ENCODE results near the gene GPRIN1. TPM values are rescaled to one million over a fixed set of nuclear protein-coding genes. Genes with fewer than 3 reads are reported as not detected.
A peak's percentile ranks its signal among the peaks of the same experiment; 100 is the strongest.

GPRIN1 gene
- total RNA-seq, 4 donors from 2014 or later = 0.16 to 1.1 (median 0.63) TPM

DNA sequence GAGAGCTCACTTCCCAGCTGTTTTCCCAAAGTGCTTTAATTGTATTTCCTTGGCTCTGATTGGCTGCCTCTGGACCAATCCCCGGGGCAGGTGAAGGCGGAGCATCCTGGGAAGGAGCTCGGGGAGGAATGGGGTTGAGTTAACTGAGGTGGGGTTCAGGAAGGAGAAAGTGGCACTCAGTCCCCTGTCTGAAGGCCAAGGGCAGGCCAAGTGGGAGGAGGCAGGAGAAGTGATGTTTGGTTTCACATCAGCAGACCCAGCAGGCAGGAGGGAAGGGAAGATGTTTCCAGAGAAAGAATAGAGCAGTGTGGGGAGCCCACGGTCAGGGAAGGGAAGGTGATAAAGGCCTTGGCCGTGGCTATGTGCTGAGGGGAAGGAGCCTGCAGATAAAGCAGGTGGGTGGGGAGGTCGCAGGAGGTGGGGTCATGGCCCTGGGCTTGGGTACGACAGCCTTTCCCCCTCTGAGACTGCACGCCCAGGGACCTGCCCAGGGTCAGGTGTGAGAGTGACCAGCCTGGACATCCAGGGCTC lies 40.5 kb upstream of the GPRIN1 start:
- H3K27me3 ChIP-seq = no peaks in the 10 kb centered on the region
- peaks cover 0 to 45% (median 12%) of the 10 kb centered on the region in 3 donors for H3K4me1 ChIP-seq
- 73 to 78% methylated on average over 4 to 7 of the region's 8 CpGs for WGBS, 2 donors (ENCODE audit: low coverage in 1 of 2)
- no peak overlapping the region for H3K4me3 ChIP-seq
- no peak for ATAC-seq
- peaks cover 0 to 31% of the 10 kb centered on the region in 2 donors for H3K36me3 ChIP-seq
- no peak overlapping the region for H3K27ac ChIP-seq
- TF ChIP-seq EP300 (IDR thresholded peaks at IDR 0.05) (no peak), POLR2A (IDR thresholded peaks at IDR 0.05) (no peak), POLR2AphosphoS5 (IDR thresholded peaks at IDR 0.05) (no peak)
- TF ChIP-seq, protein P1, sequence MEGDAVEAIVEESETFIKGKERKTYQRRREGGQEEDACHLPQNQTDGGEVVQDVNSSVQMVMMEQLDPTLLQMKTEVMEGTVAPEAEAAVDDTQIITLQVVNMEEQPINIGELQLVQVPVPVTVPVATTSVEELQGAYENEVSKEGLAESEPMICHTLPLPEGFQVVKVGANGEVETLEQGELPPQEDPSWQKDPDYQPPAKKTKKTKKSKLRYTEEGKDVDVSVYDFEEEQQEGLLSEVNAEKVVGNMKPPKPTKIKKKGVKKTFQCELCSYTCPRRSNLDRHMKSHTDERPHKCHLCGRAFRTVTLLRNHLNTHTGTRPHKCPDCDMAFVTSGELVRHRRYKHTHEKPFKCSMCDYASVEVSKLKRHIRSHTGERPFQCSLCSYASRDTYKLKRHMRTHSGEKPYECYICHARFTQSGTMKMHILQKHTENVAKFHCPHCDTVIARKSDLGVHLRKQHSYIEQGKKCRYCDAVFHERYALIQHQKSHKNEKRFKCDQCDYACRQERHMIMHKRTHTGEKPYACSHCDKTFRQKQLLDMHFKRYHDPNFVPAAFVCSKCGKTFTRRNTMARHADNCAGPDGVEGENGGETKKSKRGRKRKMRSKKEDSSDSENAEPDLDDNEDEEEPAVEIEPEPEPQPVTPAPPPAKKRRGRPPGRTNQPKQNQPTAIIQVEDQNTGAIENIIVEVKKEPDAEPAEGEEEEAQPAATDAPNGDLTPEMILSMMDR (IDR thresholded peaks at IDR 0.05) = no peak
- H3K9me3 ChIP-seq = no peaks in the 10 kb centered on the region

DNA sequence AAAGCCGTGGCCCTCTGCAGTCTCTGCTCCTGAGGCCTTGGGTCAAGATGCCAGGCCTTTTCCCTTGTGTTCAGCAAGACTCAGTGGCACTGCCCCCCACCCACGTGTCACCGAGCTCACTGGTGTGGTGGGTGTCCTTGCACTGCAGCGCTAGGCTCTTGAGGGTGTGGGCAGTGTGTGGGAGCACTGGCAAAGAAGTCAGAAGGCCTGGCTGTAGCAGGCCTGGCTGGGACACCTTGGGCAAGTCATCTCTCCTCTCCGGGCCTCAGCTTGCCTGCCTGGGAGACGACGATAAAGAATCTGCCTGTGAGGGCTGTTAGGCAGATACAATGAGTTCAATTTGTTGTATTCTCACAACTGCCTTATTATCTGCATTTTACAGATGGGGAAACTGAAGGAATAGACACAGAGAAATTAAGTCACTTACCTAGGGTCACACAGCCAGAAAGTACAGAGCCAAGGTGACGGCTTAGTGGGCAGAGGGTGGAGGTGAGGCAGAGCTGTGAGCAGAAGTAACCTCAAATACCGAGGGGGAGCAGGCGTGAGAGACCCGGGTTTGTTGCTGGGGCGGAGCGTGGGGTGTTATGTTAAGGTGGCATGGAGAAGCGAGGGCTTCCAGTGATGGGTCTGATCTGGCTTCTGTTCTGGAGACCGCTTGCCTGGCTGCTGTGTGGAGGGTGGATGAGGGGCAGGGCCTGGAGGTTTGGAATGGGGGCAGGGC lies 38.7 kb upstream of the GPRIN1 start:
- H3K27me3 ChIP-seq = no peaks in the 10 kb centered on the region
- no peak for ATAC-seq
- peak overlapping the region in 1 of 2 donors; percentile 65 for H3K4me3 ChIP-seq
- H3K9me3 ChIP-seq = no peaks in the 10 kb centered on the region
- peaks cover 0 to 14% of the 10 kb centered on the region in 2 donors for H3K36me3 ChIP-seq
- TF ChIP-seq EP300 (IDR thresholded peaks at IDR 0.05) = no peak
- TF ChIP-seq POLR2A (IDR thresholded peaks at IDR 0.05) = no peak
- TF ChIP-seq POLR2AphosphoS5 (IDR thresholded peaks at IDR 0.05) = no peak
- TF ChIP-seq, protein P1 (IDR thresholded peaks at IDR 0.05) = no peak
- H3K27ac ChIP-seq = peak overlapping the region in 3 of 4 donors; percentile 78 to 85 (median 80)
- 69 to 79% methylated on average over 7 to 8 of the region's 15 CpGs for WGBS, 2 donors (ENCODE audit: low coverage in 1 of 2)
- peaks cover 0 to 45% (median 12%) of the 10 kb centered on the region in 3 donors for H3K4me1 ChIP-seq

DNA sequence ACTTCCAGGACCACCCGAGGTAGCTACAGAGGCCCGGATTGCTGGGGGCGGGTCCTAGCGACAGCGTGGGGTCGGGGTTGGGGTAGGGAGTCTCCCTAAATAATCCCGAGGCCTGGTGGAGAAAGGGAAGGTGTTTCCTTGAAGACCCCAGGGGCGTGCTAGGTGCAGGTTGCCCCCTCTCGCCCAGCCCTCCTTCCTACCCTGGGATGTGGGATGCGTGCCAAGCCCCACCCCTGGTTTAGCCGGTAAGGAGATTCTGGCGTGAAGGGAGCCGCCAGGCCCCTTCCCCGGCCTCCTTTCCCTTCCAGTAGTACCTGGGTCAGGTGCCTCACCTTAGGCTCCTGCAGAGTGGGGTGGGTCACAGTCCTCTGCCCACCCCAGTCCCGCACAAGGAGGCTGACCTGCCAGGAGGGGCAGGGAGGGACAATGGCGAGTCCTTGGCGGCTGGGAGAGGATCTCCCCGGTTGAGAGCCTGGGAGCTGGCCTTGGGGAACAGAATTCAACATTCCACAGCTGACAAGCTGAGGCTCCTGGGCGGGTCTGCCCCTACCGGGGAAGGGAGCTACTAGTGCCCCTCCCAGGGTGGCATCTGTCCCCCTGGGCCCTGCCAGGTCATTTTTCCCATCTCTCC lies 38.0 kb upstream of the GPRIN1 start:
- peaks cover 3% of the 10 kb centered on the region for H3K27me3 ChIP-seq
- TF ChIP-seq POLR2AphosphoS5 (IDR thresholded peaks at IDR 0.05) (no peak), POLR2A (IDR thresholded peaks at IDR 0.05) (no peak), EP300 (IDR thresholded peaks at IDR 0.05) (no peak)
- TF ChIP-seq, protein P1 (IDR thresholded peaks at IDR 0.05) = no peak
- peak overlapping the region; percentile 49 to 65 for H3K4me3 ChIP-seq
- H3K36me3 ChIP-seq = peaks cover 0 to 7% of the 10 kb centered on the region in 2 donors
- no peak for ATAC-seq
- WGBS, 2 donors (ENCODE audit: low coverage in 1 of 2) = 20% methylated on average over 2 of the region's 20 CpGs; no CpG with 5 or more reads in 1 of the 2 donors
- H3K4me1 ChIP-seq = peaks cover 0 to 45% (median 12%) of the 10 kb centered on the region in 3 donors
- H3K27ac ChIP-seq = peak overlapping the region in 3 of 4 donors; percentile 78 to 85 (median 80)
- no peaks in the 10 kb centered on the region for H3K9me3 ChIP-seq

DNA sequence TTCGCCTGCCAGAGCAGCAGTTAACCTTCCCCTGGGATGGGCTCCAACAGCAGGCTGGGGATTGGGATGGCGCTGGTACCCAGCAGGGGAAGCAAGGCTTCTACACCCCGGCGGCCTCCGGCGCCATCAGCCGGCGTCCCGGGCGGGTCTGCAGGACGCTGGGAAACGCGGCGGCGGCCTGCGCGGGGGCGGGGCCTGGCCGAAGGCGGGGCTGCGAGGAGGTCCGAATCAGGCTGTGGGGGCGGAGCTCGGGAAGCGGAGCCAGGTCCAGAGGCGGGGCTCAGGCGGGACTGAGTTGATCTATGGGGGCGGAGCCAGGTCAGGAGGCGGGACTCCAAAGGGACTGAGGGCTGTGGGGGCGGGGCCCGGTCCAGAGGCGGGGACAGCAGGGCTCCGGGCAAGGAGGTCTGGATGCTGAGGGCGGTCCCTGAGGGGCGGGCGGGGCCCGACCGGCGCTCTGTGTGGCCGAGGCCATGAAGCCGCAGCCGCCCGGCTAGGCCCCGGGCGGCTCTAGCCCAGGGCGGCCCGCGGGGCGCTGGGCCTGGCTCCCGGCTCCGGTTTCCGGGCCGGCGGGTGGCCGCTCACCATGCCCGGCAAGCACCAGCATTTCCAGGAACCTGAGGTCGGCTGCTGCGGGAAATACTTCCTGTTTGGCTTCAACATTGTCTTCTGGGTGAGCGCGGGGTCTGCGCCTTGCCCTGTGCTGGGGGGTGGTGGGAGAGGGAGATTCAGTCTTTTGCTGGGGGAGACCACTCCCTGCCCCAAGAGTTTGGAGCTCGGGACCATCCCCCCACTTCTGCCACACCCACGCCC lies 37.3 kb upstream of the GPRIN1 start, which contains the start of gene TSPAN17:
Gene TSPAN17, plus strand, starts transcription at position 455 of the 813 bp plus-strand sequence. Its CDS starts 132 bp downstream, at position 587.
- Histone ChIP-seq H3K36me3 (no peaks in the 10 kb centered on the region), H3K4me1 (peaks cover 0 to 45% (median 12%) of the 10 kb centered on the region in 3 donors), H3K4me3 (peak within 1 kb of the TSS; percentile 49 to 65), H3K27ac (peak within 1 kb of the TSS; percentile 24 to 85 (median 79)), H3K9me3 (no peaks in the 10 kb centered on the region), H3K27me3 (peaks cover 8% of the 10 kb centered on the region)
- peak; percentile 97 for ATAC-seq
- WGBS, 2 donors (ENCODE audit: low coverage in 1 of 2) = no CpG with 5 or more reads among the region's 63 CpGs
- TF ChIP-seq POLR2AphosphoS5 (IDR thresholded peaks at IDR 0.05) (peak; percentile 44), POLR2A (IDR thresholded peaks at IDR 0.05) (peak; percentile 67 to 72), EP300 (IDR thresholded peaks at IDR 0.05) (no peak)
- TF ChIP-seq, protein P1 (IDR thresholded peaks at IDR 0.05) = peak in 3 of 4 experiments; percentile 4 to 52 (median 10)
